Measurements from ENCODE around the gene KAT6B. TPM values are rescaled to one million over a fixed set of nuclear protein-coding genes. Genes with fewer than 3 reads are reported as not detected.

Gene KAT6B
- total and polyA plus RNA-seq, 4 donors = 5.0 to 161 (median 21.0) TPM

DNA sequence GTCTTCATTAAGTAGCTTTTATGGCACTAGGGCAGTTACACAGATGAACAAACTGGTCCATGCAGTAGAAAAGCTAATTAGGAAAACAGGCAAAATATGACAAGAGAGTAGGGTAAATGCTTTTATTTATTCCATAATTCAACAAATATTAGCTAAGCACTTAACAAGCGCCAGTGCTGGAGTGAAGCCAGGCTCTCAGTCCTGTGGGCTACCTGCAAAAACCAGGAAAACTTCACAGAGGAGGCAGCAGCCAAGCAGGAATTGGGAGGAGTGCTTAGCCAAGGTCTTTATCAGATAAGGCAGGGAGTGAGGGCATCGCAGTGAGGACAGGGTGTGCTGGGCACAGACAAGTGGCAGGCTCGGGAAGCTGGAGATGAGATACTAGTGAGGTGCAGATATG lies 4.9 kb upstream of the KAT6B start:
- H3K9ac ChIP-seq (ENCODE audit: insufficient read depth in 1 of 2, low read length in 2 of 2) = no peak overlapping the region
- WGBS, 2 donors = 48 to 57% methylated on average over 3 of the region's 3 CpGs
- H3K36me3 ChIP-seq (ENCODE audit: control insufficient read depth in 4 of 4, insufficient read depth in 4 of 4, low read length in 4 of 4) = no peaks in the 10 kb centered on the region
- H3K4me3 ChIP-seq = no peak overlapping the region
- no peak for ATAC-seq (ENCODE audit: insufficient read depth, low FRiP score)
- H3K9me3 ChIP-seq (ENCODE audit: control insufficient read depth in 4 of 4, insufficient read depth in 3 of 4, low read length in 3 of 4) = peaks cover 0 to 3% (median 0%) of the 10 kb centered on the region in 4 donors
- peaks cover 0 to 22% (median 6%) of the 10 kb centered on the region in 5 donors for H3K4me1 ChIP-seq (ENCODE audit: control insufficient read depth in 5 of 5, insufficient read depth in 5 of 5, low read length in 5 of 5)
- TF ChIP-seq CTCF (IDR thresholded peaks at IDR 0.05; ENCODE audit: control extremely low read depth, extremely low read depth) = no peak
- peak in 2 of 3 donors; percentile 20 to 46 for DNase-seq
- peak overlapping the region in 1 of 2 donors; percentile 22 for H3K27ac ChIP-seq (ENCODE audit: low read depth in 1 of 2, low read length in 1 of 2)
- H3K27me3 ChIP-seq (ENCODE audit: control insufficient read depth in 3 of 3, insufficient read depth in 3 of 3, low read length in 2 of 3) = no peaks in the 10 kb centered on the region

DNA sequence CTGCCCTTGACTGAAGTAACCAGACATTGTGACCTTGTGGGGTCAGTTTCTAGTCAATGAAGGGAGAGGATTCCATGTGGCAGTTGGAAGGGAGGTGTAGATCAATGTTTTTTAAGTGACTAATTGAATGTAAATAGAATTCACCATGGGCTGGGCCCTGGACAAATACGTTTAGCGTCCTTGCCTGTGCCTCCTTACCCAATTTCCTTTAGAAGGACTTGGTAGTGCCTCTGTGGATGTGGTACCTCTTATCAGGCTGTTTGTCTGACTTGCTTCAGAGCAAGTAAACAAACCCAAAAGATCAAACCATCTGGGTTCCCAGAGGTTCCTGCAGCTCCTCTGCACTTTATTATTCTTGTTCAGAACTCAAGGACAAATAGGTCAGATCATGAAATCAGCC lies 4.3 kb upstream of the KAT6B start:
- ATAC-seq (ENCODE audit: insufficient read depth, low FRiP score) = no peak
- no peak for DNase-seq
- no peaks in the 10 kb centered on the region for H3K9me3 ChIP-seq (ENCODE audit: control insufficient read depth in 4 of 4, insufficient read depth in 3 of 4, low read length in 3 of 4)
- no peaks in the 10 kb centered on the region for H3K27me3 ChIP-seq (ENCODE audit: control insufficient read depth in 3 of 3, insufficient read depth in 3 of 3, low read length in 2 of 3)
- WGBS, 2 donors = 23 to 45% methylated on average over 2 of the region's 2 CpGs
- no peak overlapping the region for H3K9ac ChIP-seq (ENCODE audit: insufficient read depth in 1 of 2, low read length in 2 of 2)
- H3K27ac ChIP-seq (ENCODE audit: low read depth in 1 of 2, low read length in 1 of 2) = peak overlapping the region; percentile 17 to 80
- H3K4me3 ChIP-seq = no peak overlapping the region
- peaks cover 0 to 23% (median 6%) of the 10 kb centered on the region in 5 donors for H3K4me1 ChIP-seq (ENCODE audit: control insufficient read depth in 5 of 5, insufficient read depth in 5 of 5, low read length in 5 of 5)
- no peak for TF ChIP-seq CTCF (IDR thresholded peaks at IDR 0.05; ENCODE audit: control extremely low read depth, extremely low read depth)
- H3K36me3 ChIP-seq (ENCODE audit: control insufficient read depth in 4 of 4, insufficient read depth in 4 of 4, low read length in 4 of 4) = no peaks in the 10 kb centered on the region

- no peak for DNase-seq
- Histone ChIP-seq H3K27ac (ENCODE audit: low read depth in 1 of 2, low read length in 1 of 2) (peak overlapping the region; percentile 17 to 80), H3K9ac (ENCODE audit: insufficient read depth in 1 of 2, low read length in 2 of 2) (no peak overlapping the region), H3K36me3 (ENCODE audit: control insufficient read depth in 4 of 4, insufficient read depth in 4 of 4, low read length in 4 of 4) (no peaks in the 10 kb centered on the region), H3K4me3 (no peak overlapping the region), H3K9me3 (ENCODE audit: control insufficient read depth in 4 of 4, insufficient read depth in 3 of 4, low read length in 3 of 4) (no peaks in the 10 kb centered on the region), H3K27me3 (ENCODE audit: control insufficient read depth in 3 of 3, insufficient read depth in 3 of 3, low read length in 2 of 3) (no peaks in the 10 kb centered on the region), H3K4me1 (ENCODE audit: control insufficient read depth in 5 of 5, insufficient read depth in 5 of 5, low read length in 5 of 5) (peaks cover 0 to 27% (median 6%) of the 10 kb centered on the region in 5 donors)
- 47 to 50% methylated on average over 3 of the region's 3 CpGs for WGBS, 2 donors
- no peak for ATAC-seq (ENCODE audit: insufficient read depth, low FRiP score)
- no peak for TF ChIP-seq CTCF (IDR thresholded peaks at IDR 0.05; ENCODE audit: control extremely low read depth, extremely low read depth)
These were observed 3.8 kb upstream of the KAT6B start for GRCh38 chr10:74822521-74823089.

- H3K9ac ChIP-seq (ENCODE audit: insufficient read depth in 1 of 2, low read length in 2 of 2) = no peak overlapping the region
- ATAC-seq (ENCODE audit: insufficient read depth, low FRiP score) = no peak
- no peaks in the 10 kb centered on the region for H3K27me3 ChIP-seq (ENCODE audit: control insufficient read depth in 3 of 3, insufficient read depth in 3 of 3, low read length in 2 of 3)
- H3K36me3 ChIP-seq (ENCODE audit: control insufficient read depth in 4 of 4, insufficient read depth in 4 of 4, low read length in 4 of 4) = no peaks in the 10 kb centered on the region
- H3K4me3 ChIP-seq = no peak overlapping the region
- DNase-seq = peak in 1 of 3 donors; percentile 20
- WGBS, 2 donors = 35 to 50% methylated on average over 4 of the region's 4 CpGs
- H3K9me3 ChIP-seq (ENCODE audit: control insufficient read depth in 4 of 4, insufficient read depth in 3 of 4, low read length in 3 of 4) = no peaks in the 10 kb centered on the region
- peaks cover 0 to 30% (median 8%) of the 10 kb centered on the region in 5 donors for H3K4me1 ChIP-seq (ENCODE audit: control insufficient read depth in 5 of 5, insufficient read depth in 5 of 5, low read length in 5 of 5)
- TF ChIP-seq CTCF (IDR thresholded peaks at IDR 0.05; ENCODE audit: control extremely low read depth, extremely low read depth) = no peak
- peak overlapping the region in 1 of 2 donors; percentile 85 for H3K27ac ChIP-seq (ENCODE audit: low read depth in 1 of 2, low read length in 1 of 2)
These were observed 2.6 kb upstream of the KAT6B start for GRCh38 chr10:74823791-74824183.

All from lung (tissue), 12 donors.